GM18507 (cell line): Measurements from ENCODE around the gene STX1B.

Source experiments
- DNase-seq: peaks from one replicate; pipeline ENCODE4 v3.0.0; 2011; ENCODE audit warnings: low read depth; ENCODE audit not compliant: insufficient read length; ENCODE audit errors: extremely low spot score
- FAIRE-seq: peaks from 2 replicates; lab custom pipeline; 2011; peaks lifted over from hg19 to GRCh38; lab: Jason Lieb, UNC

The STX1B gene

DNA sequence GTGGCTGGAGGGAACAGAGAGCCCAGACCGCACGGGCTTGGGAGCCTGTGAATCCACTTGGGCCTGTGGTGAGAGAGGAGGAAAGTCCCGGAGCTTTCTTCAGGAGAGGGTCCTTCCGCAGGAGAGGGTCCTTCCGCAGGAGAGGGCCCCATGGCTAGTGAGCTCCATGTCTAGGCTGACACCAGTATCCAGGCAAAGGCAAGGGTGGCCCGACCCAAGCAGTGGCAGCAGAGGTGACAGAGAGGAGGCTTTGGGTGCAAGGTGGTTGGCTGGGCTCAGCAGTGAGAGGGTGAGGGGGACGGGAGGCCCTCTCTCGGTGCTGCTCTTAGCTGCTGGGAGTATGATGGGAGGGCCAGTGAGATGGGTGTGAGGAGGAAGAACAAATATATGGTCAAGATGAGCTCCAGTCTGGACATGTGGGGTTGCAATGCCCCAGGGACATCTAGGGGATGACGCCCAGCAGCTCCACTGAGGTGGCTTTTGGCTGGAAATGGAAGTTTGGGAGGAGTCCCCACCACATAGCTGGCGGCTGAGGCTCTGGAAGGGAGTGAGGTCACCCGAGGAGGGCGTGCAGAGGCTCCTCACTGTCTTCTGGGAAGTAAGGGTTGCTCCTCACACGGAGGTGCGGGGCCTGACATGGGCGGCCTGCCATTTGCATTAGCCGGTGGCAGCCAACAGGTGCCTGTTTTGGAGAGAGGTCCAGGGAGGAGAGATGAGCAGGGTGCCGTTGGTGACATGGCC is 27.7 kb downstream of the STX1B start:
- DNase-seq (no peak), FAIRE-seq (no peak)

GRCh38 chr16:30980959-30981358 is 29.5 kb downstream of the STX1B start:
- FAIRE-seq (no peak), DNase-seq (no peak)

GRCh38 chr16:30980434-30980833 is 30.0 kb downstream of the STX1B start:
- FAIRE-seq, result no peak
- no peak for DNase-seq

- FAIRE-seq, result no peak
- DNase-seq, result no peak
These were observed 30.4 kb downstream of the STX1B start for GRCh38 chr16:30980023-30980371.

DNA sequence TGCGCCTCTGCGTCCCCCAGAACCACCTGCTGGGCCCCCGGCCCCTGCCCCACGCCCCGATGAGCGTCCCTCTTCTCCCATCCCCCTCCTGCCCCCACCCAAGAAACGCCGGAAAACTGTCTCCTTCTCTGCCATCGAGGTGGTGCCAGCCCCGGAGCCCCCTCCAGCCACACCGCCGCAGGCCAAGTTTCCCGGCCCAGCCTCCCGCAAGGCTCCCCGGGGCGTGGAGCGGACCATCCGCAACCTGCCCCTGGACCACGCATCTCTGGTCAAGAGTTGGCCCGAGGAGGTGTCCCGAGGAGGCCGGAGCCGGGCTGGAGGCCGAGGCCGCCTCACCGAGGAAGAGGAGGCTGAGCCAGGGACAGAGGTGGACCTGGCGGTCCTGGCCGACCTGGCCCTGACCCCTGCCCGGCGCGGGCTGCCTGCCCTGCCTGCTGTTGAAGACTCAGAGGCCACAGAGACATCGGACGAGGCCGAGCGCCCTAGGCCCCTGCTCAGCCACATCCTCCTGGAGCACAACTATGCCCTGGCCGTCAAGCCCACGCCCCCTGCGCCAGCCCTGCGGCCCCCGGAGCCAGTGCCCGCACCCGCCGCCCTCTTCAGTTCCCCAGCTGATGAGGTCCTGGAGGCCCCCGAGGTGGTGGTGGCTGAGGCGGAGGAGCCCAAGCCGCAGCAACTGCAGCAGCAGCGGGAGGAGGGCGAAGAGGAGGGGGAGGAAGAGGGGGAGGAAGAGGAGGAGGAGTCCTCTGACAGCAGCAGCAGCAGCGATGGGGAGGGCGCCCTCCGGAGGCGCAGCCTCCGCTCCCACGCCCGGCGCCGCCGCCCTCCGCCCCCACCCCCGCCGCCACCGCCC is 31.0 kb downstream of the STX1B start:
- DNase-seq, result no peak
- FAIRE-seq, result no peak

- no peak for DNase-seq
These were observed 32.9 kb downstream of the STX1B start for GRCh38 chr16:30977502-30977901.

GRCh38 chr16:30976486-30976885 is 34.0 kb downstream of the STX1B start:
- DNase-seq, result no peak
- no peak for FAIRE-seq

More at GRCh38 chr16:30977502-30977901, 32.9 kb downstream of the STX1B start:
- no peak for FAIRE-seq

- no peak for DNase-seq
- FAIRE-seq, result no peak
These were observed 36.1 kb downstream of the STX1B start for GRCh38 chr16:30974348-30974747.

- no peak for FAIRE-seq
- DNase-seq, result no peak
These were observed 37.6 kb downstream of the STX1B start for GRCh38 chr16:30972872-30973271.

DNA sequence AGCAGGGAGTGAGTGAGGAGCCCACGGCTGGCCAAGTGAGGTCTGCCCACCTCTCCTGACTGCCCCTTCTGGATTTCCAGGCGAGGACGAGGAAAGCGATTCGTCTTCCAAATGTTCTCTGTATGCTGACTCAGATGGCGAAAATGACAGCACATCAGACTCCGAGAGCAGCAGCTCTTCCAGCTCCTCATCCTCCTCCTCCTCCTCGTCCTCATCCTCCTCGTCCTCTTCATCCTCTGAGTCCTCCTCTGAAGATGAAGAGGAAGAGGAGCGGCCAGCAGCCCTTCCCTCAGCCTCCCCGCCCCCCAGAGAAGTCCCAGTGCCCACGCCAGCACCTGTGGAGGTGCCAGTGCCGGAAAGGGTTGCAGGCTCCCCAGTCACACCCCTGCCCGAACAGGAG is 39.1 kb downstream of the STX1B start:
- no peak for FAIRE-seq

DNA sequence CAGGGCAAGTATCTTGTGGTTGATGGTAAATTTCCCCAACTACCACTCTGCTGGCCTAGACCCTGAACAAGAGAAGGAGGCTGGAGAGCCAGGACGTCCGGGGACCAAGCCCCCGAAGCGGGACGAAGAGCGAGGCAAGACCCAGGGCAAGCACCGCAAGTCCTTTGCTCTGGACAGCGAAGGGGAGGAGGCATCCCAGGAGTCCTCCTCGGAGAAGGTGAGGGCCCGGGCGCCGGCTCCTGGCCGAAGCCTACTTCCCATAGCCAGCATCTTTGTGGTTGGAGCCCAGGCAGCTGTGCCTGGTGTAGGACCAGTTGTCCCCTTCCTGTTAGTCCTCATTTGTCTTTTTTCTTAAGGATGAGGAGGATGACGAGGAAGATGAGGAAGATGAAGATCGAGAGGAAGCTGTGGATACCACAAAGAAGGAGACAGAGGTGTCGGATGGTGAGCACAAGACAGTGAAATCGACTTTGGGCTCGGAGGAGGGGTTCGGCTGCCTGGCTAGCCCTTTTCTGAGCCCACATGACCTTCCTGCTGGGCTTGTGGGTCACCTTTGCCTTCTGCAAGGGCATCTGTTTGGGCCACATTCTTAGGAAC is 41.1 kb downstream of the STX1B start:
- DNase-seq (no peak), FAIRE-seq (no peak)

More for the DNA sequence above, 39.1 kb downstream of the STX1B start:
- no peak for DNase-seq

DNA sequence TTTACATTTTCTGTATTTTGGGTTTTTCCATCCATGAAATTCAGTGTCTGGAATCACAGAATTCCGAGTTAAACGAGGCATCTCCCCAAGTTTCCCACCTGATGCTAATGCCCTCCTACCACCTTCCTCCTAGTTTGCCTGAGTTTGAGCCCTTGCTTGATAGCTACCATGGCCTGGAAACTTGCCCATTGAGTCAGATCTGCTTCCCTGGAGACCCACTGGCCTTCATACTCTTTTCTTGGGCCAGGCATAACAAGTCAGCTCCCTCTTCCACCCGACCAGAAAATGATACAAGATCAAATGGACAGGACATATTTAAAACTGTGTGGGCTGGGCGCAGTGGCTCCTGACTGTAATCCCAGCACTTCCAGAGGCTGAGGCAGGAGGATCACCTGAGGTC is 42.6 kb downstream of the STX1B start:
- FAIRE-seq (no peak), DNase-seq (no peak)

GRCh38 chr16:30966033-30966619 is 44.3 kb downstream of the STX1B start:
- DNase-seq (no peak), FAIRE-seq (no peak)

DNA sequence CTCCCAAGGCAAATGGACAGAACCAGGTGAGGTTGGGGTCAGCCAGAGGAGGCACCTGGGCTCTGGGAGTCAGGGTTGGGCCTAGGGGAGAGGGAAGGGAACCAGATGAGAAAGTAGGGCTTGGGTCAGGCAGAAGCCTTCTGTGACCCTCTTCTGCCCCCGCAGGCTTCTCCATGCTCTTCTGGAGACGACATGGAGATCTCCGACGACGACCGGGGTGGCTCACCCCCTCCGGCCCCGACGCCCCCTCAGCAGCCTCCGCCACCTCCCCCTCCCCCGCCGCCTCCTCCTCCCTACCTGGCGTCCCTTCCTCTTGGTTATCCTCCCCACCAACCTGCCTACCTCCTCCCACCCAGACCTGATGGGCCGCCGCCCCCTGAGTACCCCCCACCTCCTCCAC is 45.0 kb downstream of the STX1B start:
- FAIRE-seq, result no peak
- no peak for DNase-seq

- FAIRE-seq (no peak), DNase-seq (no peak)
These were observed 45.7 kb downstream of the STX1B start for GRCh38 chr16:30964574-30965226.

DNA sequence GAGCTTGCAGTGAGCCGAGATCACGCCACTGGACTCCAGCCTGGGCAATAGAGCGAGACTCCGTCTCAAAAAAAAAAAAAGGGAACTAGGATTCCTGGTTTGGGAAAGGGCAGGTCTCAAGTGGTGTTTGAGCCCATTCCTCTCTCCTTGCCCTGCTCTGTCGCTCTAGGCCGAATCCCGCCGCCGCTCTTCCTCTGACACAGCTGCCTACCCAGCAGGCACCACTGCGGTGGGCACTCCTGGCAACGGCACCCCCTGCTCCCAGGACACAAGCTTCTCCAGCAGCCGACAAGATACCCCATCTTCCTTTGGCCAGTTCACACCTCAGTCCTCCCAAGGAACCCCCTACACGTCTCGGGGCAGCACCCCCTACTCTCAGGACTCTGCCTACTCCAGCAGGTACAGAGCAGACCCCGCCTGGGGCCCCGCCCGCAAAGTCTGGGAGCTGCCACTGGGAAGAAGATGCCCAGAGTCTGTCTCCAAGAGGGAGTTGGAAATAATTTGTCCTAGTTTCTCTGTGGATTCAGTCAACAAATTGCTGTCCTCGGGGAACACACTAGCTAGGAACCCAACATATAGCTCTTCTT is 46.4 kb downstream of the STX1B start:
- FAIRE-seq (no peak), DNase-seq (no peak)

DNA sequence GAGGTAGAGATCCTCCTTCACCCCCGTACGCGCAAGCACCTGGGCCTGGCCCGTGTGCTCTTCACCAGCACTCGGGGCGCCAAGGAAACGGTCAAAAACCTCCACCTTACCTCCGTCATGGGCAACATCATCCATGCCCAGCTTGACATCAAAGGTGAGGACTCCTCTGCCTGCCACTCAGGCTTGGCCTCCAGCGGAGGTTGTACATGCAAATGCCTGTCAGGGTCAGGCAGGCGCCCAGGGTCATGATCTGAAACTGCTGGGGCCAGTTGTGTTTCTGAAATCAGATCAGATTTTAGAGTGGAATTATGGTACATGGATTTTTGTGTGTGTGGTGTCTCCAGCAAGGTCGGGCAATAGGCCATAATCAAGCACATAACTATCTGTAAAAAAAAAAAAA is 49.1 kb downstream of the STX1B start:
- DNase-seq (no peak), FAIRE-seq (no peak)

- DNase-seq (peak; percentile 51), FAIRE-seq (no peak)
These were observed 52.0 kb downstream of the STX1B start for GRCh38 chr16:30958175-30959079.
